DMS114 treated with DMSO at 0.1 percent for 48 hours (cell line): ENCODE data around the gene SPIN1.

ENCODE experiments used
- DNase-seq: peaks from one replicate; lab custom pipeline; 2025; ENCODE audit not compliant: unreplicated experiment; lab: John Stamatoyannopoulos, UW

The SPIN1 gene

DNA sequence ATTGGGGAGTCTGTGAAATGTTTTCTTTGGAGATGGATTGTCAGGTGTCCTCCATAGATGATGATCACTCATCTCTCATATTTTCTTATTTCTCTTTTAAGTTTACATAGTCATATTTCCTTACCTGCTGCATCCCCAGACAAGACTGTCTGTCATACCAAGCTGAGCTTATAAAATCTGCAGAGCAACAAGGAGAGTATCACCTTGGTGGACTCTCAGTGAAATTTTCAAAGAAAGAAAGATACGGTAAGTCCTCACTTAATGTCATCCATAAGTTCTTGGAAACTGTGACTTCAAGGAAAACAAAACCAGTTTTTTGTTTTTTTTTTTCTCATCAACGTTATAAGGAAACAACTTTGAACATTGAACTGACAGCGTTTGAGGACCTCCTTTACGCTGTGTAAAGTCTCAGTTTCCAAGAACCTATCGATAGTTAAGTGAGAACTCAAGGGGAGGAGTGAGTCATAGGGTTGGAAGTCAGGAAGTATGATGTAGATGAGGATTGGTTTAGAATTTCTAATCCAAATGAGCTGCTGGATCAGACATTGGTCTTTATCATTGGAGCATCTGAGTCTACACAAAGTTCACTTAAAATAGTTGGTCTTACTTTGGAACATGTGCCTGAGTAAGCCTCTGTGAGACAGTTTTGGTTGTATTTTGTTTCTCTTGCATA is 45.5 kb downstream of the SPIN1 start:
- DNase-seq: no peak

DNA sequence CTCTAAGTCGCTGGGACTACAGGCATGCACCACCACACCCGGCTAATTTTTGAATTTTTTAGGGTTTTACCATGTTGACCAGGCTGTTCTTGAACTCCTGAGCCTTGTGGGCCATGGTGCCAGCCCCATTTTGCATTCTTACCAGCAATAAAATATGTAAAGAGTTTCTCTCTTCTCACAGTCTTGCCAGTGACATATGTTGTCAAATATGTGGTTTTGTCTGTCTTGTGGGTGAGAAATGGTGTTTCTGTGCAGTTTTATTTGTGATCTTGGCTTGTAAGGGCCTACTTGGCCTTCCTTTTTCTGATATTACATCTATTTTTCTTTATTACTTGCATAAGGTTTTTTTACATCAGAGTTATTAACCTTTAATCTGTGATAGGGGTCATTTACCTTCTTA is 47.1 kb downstream of the SPIN1 start:
- DNase-seq: no peak

DNA sequence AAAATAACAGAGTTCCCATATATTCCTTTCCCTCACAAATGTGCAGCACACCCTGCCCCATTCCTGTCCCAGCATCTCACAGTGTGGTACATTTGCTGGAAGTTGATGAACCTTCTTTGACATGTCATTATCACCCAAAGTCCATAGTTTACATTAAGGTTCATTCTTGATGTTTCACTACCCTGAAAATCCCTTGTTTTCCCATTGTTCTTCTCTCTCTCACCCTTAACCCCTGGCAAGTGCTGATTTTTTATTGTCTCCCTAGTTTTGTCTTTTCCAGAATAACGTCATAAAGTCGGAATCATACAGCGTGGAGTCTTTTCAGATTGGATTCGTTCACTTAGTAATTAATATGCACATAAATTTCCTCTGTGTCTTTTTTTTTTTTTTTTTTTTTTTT is 48.1 kb downstream of the SPIN1 start:
- DNase-seq: no peak

DNA sequence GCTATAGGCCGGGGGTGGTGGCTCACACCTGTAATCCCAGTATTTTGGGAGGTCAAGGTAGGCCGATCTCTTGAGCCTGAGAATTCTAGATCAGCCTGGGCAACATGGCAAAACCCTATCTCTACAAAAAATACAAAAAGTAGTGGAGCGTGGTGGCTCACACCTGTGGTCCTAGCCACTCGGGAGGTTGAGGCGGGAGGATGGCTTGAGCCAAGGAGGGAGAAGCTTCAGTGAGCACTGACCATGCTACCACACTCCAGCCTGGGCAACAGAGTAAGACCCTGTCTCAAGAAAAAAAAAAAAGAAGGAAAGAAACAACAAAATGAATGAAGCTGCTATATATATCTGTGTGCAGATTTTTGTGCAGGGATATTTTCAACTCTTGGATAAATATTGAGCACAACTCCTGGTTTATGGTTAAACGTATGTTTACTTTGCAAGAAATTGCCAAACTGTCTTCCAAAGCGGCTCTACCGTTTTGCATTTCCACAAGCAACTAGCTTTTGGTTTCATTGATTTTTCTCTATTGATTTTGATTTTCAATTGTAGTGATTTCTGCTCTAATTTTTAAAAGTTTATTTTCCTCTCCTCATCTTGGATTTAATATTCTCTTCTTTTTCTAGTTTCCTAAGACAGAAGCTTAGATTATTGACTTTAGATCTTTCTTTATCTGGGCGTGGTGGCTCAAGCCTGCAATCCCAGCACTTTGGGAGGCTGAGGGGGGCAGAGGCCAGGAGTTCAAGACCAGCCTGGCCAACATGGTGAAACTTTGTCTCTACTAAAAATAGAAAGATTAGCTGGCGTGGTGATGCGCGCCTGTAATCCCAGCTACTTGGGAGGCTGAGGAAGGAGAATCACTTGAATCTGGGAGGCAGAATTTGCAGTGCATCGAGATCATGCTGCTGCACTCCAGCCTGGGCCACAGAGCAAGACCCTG is 49.2 kb downstream of the SPIN1 start:
- no peak for DNase-seq

DNA sequence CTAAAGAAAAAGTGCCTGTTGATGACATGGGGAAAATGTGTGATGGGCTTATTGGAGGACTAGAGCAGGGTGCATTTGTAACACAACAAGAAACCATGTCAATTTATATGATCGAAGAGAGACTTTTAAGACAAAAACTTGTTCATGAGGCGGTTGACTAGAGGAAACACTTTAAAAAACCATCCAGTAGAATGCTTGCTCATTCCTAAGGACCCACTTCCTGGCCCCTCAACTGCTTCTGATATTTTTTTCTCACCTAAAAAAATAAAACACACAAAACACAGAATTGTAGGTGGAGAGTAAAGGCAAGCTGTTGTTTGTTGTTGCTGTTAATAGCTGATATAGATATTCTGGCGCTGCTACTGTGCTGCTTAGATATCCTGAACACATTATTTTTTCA is 50.6 kb downstream of the SPIN1 start:
- DNase-seq: no peak

DNA sequence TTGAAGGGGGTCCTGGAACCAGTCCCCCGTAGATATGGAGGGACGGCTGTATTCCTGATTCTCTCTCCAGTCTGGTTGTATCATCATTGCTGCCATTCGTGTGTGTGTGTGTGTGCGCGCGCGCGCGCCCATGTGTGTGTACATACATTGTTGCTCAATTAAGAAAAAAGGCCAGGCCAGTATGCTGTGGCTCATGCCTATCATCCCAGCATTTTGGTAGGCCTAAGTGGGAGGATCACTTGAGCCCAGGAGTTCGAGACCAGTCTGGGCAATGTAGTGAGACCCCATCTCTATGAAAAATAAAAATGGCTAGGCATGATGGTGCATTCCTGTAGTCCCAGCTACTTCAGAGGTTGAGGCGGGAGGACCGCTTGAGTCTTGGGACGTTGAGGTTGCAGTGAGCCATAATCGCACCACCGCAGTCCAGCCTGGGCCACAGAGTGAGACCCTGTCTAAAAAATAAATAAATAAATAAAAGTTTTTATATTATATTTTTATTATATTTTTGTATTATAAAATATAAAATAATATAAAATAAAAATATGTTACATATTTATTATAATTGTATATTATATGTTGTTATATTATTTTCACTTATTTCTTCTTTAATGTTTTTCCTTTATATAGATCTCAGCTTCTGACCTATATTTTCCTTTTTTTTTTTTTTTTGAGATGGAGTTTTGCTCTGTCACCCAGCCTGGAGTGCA is 53.2 kb downstream of the SPIN1 start:
- no peak for DNase-seq

DNA sequence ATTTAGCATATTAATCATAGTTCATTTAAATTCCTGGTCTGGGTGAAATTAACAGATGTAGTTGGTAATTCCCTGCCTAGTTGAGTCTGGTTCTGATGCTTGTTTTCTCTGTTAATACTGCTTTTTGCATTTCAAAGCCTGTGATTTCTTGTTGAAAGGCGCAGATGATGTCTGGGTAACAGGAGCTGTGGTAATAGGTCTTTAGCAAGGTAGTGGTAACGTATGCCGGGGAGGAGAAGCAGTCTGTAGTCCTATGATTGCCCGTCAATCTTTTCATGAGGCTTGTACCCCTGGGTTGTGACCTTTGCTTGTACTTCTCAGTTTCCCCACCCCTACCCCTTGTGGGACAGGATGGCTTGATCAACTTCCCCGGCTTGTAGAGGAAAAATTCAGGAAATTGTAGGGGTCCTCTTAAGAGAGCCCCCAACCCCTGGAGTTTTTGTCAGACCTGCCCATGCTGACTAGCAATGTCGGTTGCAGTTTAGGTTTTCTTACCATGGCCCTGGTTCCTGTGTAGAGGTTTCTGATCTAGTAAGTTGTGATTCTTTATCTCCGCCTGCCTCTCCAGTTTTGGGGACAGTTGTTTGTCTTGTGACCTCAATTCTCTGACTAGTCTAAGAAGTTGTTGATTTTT is 55.4 kb downstream of the SPIN1 start:
- no peak for DNase-seq

DNA sequence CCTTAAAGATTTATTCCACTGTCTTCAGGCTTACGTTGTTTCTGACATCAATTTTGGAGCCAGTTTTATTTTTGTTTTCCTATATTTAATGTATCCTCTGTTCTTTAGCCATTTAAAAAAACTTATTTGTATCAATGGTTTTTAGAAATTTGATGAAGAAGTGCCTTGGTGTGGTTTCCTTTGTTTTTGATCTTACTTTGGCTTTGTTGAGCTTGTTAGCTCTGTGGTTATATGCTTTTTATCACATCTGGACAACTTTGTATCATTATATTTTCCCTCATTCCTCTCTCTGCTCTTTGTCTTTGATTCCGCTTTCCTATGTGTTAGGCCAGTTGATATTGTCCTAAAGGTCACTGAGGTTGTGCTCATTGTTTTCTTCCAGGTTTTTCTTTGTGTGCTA is 58.5 kb downstream of the SPIN1 start:
- no peak for DNase-seq

DNA sequence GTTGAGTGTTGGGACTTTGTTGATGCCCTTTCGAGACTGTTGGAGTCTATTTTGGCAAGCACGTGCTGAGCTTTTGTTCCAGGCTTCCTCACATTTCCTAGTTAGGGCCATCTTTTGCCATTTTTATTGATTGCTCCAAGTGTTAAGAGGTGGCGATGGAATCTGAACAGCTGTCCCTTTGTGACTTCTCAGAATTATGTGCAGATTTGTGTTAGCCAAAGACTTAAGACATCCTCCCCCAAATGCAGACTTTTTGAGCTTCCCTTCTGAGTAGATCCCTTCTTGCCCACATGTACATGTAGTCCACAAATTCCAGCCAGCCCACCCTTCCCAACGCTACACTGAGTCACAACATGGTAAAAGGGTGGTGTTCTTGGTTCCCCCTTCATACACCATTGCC is 59.2 kb downstream of the SPIN1 start:
- DNase-seq: no peak

DNA sequence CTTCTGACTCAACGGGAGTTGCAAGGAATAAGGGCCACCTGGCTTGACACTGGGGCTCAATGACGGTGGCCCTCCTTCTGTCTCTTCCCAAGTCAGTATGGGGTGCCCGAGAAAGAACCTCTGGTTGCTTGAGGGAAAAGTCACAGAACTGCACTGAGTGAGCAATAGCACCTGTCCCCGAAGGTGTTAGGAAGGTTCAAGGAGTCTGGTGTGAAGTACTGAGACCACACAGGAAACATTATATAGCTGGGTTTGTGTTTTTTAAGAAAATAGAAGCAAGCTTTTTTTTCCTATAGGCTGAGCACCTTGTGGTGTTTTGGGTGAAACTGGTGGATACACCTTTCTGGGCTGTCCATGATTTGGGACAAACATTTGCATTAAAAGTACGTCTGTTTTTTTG is 62.9 kb downstream of the SPIN1 start:
- DNase-seq: no peak

DNA sequence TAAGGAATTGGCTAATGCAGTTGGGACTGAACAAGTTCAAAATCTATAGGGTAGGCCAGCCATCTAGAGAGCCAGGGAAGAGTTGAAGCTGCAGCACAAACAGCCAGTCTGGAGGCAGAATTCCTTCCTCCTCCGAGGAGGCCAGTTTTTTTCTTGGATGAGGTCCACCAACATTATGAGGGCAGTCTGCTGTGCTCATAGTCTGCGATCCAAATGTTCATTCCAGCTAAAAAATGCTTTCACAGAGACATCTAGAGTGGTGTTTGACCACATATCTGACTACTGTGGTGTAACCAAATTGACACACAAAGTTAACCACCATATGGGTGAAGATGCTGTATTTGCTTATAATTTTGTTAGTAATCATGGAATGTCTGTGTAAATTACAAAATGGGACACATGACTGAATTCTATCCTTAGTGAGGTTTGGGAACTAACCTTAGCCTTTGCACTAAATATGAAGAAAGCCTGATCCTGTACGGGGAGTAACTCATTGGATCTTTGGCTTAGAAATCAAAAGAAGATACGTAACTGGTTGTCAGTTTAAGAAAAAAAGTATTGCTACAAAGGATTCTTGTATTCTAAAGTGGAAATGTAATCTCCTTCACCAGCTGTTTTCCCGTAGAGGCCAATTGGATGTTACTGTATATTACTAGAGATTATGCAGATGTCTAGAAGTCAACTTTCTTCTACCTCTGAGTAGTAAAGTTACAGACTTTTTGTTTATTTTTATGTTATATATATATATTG is 70.6 kb downstream of the SPIN1 start:
- DNase-seq: no peak

DNA sequence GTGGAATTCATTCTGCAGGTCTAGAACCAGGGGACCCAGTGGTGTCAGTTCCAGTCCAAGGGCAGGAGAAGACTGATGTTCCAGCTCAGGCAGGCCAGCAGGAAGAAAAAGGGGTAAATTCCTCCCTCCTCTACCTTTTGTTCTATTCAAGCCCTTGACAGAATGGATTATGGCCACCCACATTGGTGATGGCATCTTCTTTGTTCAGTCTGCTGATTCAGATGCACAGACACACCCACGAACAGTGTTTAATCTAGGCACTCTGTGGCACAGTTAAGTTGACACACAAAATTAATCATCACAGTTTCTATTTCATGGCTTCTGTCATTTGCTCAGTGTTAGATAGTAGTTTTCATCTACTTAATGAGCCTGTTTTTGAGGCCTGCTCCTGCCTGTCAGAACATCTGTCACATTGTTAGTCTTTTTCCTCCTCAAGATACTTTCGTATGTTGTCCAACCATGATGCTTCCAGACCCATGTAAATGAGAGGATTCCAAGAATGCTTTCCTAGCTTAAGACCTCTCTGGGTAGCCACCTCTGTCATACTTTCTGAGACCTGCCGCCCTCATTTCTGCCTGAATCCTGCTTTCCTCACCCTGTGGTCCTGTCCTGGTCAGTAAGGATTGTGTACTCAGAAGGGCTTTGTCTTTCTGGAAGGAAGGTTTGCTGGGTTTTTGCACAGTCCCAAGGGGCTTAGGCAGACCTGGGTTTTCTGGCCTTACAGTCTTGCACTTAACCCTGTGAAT is 72.5 kb downstream of the SPIN1 start:
- no peak for DNase-seq

DNA sequence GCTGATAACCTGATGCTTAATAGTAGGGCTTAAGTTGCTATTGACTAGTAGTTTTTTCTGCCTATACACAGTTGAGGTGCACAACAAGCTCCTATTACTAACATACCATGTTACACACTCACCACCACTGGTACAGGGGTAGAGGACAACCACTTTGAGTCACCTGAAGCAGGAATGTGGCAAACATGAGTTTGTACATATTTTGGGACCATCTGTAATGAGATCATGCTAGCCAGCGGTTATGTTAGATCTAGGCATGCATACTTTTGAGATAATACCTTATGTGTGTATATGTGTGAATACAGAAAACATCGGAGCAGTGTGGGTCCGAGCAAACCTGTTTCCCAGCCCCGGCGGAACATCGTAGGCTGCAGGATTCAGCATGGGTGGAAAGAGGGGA is 73.9 kb downstream of the SPIN1 start:
- no peak for DNase-seq

DNA sequence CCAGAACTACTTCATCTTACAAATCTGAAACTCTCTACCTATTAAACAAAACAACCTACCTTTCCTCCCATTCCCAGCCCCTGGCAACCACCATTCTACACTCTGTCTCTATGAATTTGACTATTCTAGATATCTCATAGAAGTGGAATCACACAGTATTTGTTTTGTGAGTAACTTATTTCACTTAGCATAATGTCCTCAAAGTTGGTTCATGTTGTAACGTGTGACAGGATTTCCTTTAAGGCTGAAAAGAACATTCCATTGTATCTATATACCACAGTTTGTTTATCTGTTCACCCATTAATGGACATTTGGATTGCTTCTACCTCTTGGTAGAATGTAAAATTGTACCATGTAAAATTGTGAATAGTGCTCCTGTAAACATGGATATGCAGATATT is 76.6 kb downstream of the SPIN1 start:
- DNase-seq: no peak

DNA sequence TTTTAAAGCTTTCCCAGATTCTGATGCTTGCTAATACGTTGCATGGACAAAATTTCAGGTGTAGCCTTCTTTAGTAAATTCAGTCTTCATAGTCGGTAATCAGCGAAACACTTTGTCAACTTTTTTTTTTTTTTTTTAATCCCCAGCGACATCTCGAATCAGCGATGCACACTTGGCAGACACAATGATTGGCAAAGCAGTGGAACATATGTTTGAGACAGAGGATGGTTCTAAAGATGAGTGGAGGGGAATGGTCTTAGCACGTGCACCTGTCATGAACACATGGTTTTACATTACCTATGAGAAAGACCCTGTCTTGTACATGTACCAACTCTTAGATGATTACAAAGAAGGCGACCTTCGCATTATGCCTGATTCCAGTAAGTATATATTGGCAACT is 80.0 kb downstream of the SPIN1 start:
- DNase-seq: no peak

DNA sequence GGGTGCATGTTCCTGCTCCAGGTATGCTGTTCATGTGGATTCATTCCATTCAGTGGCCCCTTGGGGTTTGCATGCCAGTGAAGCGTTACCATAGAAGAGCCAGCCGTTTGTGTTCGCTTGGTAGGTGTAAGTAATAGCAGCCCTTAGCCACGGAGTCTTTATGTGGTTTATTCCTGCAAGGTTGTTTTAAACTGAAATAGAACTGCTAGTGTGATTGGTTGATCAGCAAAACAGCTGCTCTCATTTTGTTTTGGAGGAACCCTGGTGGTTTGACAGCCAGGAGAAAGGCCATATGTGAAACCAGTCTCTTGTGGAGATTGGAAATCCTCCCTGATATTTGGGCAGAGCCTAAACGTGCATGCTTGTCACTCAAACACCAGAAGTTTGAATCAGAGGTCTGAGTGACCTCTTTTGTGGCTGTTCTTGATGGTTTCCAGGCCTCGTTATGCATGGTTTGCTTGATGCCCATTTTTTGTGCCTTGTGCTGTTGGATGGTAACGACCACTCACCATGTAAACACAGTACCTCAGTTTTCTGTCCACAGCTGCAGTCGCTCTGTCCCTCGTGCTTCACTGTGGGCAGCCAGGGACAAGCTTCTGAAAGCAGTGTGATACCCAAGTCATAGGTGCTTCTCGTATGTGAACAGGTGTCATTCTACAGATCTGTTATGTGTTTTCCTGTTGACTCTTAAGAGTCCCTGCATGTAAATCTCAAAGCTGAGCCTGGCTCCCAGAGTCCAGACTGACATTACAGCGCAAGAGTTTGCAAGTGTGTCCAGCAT is 88.4 kb downstream of the SPIN1 start:
- no peak for DNase-seq

DNA sequence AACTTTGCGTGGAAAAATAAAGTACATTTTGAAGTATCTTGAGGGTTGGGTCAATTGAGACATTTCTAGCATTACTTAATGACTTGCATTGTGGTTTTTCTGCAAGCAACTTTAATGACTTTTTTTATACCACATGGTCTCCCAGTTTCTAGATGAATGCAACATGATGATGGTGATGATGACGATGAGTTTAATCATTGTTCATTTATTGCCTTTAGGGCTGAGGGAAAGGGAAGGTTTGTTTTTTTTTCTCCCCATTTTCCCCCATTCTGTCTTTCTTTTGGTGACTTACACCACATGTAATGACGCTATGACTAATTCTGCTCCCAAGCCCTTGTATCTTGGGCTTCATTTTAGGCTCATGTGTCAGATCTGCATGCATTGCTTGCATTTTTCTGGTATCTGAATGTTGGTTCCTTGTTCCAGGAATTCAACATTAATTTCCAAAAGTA is 89.1 kb downstream of the SPIN1 start:
- DNase-seq: no peak

DNA sequence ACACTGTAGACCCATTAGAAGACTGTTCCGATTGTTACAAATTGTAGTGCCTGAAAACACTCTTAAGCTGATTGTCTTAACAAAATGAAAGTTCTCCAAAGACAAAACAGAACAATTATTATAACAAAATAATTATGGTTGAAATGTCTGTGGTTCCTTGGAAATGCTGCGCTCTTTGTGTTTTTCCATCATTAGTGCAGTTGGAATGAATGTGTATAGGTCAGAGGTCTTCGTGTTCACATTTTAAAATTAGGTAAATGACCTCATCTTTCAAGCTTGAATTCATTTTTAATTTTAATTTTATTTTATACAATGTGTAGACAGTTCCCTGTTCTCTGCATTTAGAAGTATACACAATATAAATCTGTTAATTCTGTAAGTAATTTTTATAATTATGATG is 90.0 kb downstream of the SPIN1 start:
- DNase-seq: no peak

DNA sequence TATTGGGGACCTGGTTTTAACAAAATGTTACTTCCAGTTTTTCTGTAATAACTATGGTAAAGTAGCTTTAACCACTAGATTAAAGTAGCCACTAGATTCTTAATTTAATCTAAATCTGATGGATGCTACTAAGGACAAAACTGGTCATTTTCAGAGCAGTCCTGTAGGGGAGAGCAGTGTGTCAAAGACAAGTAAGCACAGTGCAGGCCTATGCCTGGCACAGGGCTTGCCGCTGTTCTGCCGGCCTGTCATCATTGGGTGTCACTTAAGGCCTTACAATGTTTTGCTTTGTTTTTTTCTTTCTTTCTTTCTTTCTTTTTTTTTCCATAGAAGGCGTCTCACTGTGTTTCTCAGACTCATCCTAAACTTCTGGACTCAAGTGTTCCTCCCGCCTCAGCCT is 93.7 kb downstream of the SPIN1 start:
- DNase-seq: no peak
